ENCODE results near the gene ZMPSTE24. TPM values are rescaled to one million over a fixed set of nuclear protein-coding genes. Genes with fewer than 3 reads are reported as not detected.
A peak's percentile ranks its signal among the peaks of the same experiment; 100 is the strongest.

Gene ZMPSTE24
- total RNA-seq, 1 experiment from 2014 or later, result 65.4 TPM

DNA sequence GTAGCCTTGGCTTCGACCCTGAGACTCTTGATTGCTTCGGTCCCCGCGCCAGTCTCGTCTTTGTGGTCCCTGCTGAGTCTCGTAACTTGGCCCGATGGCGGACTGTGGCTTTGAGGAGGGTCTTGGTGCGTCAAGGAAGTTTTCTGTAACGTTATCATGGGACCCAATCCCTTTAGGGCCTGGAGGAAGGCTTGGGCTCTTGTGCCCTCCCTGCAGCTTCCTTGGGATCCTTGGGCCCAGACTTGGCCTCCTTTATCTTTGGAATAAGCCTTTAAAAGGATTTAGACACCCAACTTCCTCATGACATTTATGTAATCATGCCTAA lies 371 bp downstream of the ZMPSTE24 start:
- in situ Hi-C loops (cut with HindIII; ENCODE audit: low pct_unique_long_range_greater_than_20kb, low sequenced_read_pairs) (no loop called here), intact Hi-C loops (cut with micrococcal nuclease; ENCODE audit: unreplicated experiment) (loop anchor here (10.0 kb wide), 2 partner anchors 64 to 94 kb away; partner anchors contain the start of gene RLF)
- Histone ChIP-seq H3K36me3 (ENCODE audit: control insufficient read depth, insufficient read depth, low read length) (peaks cover 30% of the 10 kb centered on the region), H3K27me3 (ENCODE audit: control insufficient read depth, insufficient read depth, low read length) (no peaks in the 10 kb centered on the region), H3K9me3 (ENCODE audit: control insufficient read depth, insufficient read depth, low read depth, low read length) (no peaks in the 10 kb centered on the region), H3K4me1 (ENCODE audit: control insufficient read depth, insufficient read depth, low read length) (peaks cover 9% of the 10 kb centered on the region), H3K27ac (ENCODE audit: low read length) (peak overlapping the region; percentile 94), H3K4me3 (ENCODE audit: low read depth in 2 of 2, low read length in 2 of 2) (peak overlapping the region; percentile 88 to 100)
- TF ChIP-seq SIN3A (IDR thresholded peaks at IDR 0.05; ENCODE audit: borderline replicate concordance, insufficient read depth, low read depth, low read length) (no peak), TCF7L2 (IDR thresholded peaks at IDR 0.05; ENCODE audit: low read depth, low read length) (no peak), CTCF (IDR thresholded peaks at IDR 0.05) (no peak)
- ChIA-PET POLR2A (no interaction called here), CTCF (no interaction called here)
- DNase-seq (ENCODE audit: low read depth, low spot score) (no peak), ATAC-seq (peak; percentile 37)
- BruUV-seq (replicated peaks), result TSS peak; percentile 77

GRCh38 chr1:40264354-40264781 lies 6.3 kb downstream of the ZMPSTE24 start:
- no peak for DNase-seq (ENCODE audit: low read depth, low spot score)
- Histone ChIP-seq H3K27ac (ENCODE audit: low read length) (no peak overlapping the region), H3K4me3 (ENCODE audit: low read depth in 2 of 2, low read length in 2 of 2) (no peak overlapping the region), H3K27me3 (ENCODE audit: control insufficient read depth, insufficient read depth, low read length) (no peaks in the 10 kb centered on the region), H3K36me3 (ENCODE audit: control insufficient read depth, insufficient read depth, low read length) (peaks cover 29% of the 10 kb centered on the region), H3K9me3 (ENCODE audit: control insufficient read depth, insufficient read depth, low read depth, low read length) (no peaks in the 10 kb centered on the region), H3K4me1 (ENCODE audit: control insufficient read depth, insufficient read depth, low read length) (0 out of 2 replicates have a peak, but pooled peaks cover under 1% of the 10 kb centered on the region)
- ChIA-PET CTCF (no interaction called here), POLR2A (no interaction called here)
- intact Hi-C loops (cut with micrococcal nuclease; ENCODE audit: unreplicated experiment), result no loop called here
- in situ Hi-C loops (cut with HindIII; ENCODE audit: low pct_unique_long_range_greater_than_20kb, low sequenced_read_pairs), result no loop called here
- ATAC-seq, result no peak
- TF ChIP-seq SIN3A (IDR thresholded peaks at IDR 0.05; ENCODE audit: borderline replicate concordance, insufficient read depth, low read depth, low read length) (no peak), POLR2AphosphoS5 (IDR thresholded peaks at IDR 0.05; ENCODE audit: low read depth, low read length) (no peak), CTCF (IDR thresholded peaks at IDR 0.05) (no peak)
- no TSS peak for BruUV-seq (replicated peaks)

DNA sequence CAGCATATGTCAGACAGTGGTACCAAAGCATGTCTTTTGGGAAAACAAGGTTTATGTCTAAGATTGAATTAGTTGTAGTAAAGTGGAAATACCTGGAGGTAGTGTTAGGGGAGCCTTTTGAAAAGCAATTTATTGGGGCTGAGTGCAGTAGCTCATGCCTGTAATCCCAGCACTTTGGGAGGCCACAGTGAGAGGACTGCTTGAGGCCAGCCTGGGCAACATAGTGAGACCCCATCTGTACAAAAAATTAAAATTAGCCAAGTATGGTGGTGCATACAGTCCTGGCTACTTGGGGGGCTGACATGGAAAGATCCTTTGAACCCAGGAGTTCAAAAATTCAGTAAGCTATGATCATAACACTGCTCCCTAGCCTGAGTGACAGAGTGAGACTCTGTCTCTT lies 7.3 kb downstream of the ZMPSTE24 start:
- TF ChIP-seq SIN3A (IDR thresholded peaks at IDR 0.05; ENCODE audit: borderline replicate concordance, insufficient read depth, low read depth, low read length) (no peak), POLR2AphosphoS5 (IDR thresholded peaks at IDR 0.05; ENCODE audit: low read depth, low read length) (no peak), CTCF (IDR thresholded peaks at IDR 0.05) (no peak), TCF7L2 (IDR thresholded peaks at IDR 0.05; ENCODE audit: low read depth, low read length) (no peak), REST (IDR thresholded peaks at IDR 0.05; ENCODE audit: insufficient read depth in 1 of 2, low read depth in 2 of 2, low read length in 1 of 2) (no peak)
- Histone ChIP-seq H3K4me3 (ENCODE audit: low read depth in 2 of 2, low read length in 2 of 2) (no peak overlapping the region), H3K9me3 (ENCODE audit: control insufficient read depth, insufficient read depth, low read depth, low read length) (no peaks in the 10 kb centered on the region), H3K36me3 (ENCODE audit: control insufficient read depth, insufficient read depth, low read length) (peaks cover 28% of the 10 kb centered on the region), H3K27ac (ENCODE audit: low read length) (no peak overlapping the region), H3K27me3 (ENCODE audit: control insufficient read depth, insufficient read depth, low read length) (no peaks in the 10 kb centered on the region), H3K4me1 (ENCODE audit: control insufficient read depth, insufficient read depth, low read length) (no peaks in the 10 kb centered on the region)
- intact Hi-C loops (cut with micrococcal nuclease; ENCODE audit: unreplicated experiment) (no loop called here), in situ Hi-C loops (cut with HindIII; ENCODE audit: low pct_unique_long_range_greater_than_20kb, low sequenced_read_pairs) (no loop called here)
- no TSS peak for BruUV-seq (replicated peaks)
- ATAC-seq (no peak), DNase-seq (ENCODE audit: low read depth, low spot score) (no peak)
- ChIA-PET CTCF (no interaction called here), POLR2A (no interaction called here)
